GM18520 (cell line): Measurements from ENCODE around the gene GTF3C6.
"Not testable (repeated sequence)": the region's sequence is repeated elsewhere in the genome, so short reads cannot be mapped to it uniquely, and the experiment has no call there.

Source experiments
- ATAC-seq: cut with Tn5 transposase; IDR thresholded peaks from one replicate; pipeline ENCODE4 v1.9.1; 2021; ENCODE audit not compliant: unreplicated experiment

The GTF3C6 gene

DNA sequence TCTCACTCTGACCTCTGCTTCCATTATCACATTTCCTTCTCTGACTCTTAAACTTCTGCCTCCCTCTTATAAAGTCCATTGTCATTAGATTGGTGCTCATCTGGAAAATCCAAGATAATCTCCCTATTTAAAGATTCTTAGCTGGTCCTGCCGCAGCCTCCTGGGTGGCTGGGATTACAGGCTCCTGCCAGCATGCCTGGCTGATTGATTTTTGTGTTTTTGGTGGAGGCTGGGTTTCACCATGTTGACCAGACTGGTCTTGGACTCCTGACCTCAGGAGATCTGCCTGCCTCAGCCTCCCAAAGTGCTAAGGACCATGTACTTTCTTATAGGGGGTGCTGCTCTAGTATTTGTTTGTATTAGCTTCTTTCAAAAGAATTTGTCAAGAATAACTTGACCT lies 18.1 kb downstream of the GTF3C6 start:
- no peak for ATAC-seq

- no peak for ATAC-seq
Measured at GRCh38 chr6:110979565-110980101, 21.1 kb downstream of the GTF3C6 start.

DNA sequence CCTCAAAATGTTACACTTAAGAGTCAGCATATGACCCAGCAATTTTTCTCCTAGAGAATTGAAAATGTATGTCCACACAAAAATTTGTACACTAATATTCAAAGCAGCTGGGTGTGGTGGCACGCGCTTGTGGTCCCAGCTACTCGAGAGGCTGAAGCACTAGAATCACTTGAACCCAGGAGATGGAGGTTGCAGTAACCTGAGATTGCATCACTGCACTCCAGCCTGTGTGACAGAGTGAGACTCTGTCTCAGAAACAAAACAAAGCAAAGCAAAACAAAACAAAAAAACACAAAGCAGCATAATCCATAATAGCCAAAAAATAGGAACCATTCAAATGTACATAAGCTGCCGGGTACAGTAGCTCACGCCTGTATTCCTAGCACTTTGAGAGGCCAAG lies 21.7 kb downstream of the GTF3C6 start:
- ATAC-seq, result no peak

DNA sequence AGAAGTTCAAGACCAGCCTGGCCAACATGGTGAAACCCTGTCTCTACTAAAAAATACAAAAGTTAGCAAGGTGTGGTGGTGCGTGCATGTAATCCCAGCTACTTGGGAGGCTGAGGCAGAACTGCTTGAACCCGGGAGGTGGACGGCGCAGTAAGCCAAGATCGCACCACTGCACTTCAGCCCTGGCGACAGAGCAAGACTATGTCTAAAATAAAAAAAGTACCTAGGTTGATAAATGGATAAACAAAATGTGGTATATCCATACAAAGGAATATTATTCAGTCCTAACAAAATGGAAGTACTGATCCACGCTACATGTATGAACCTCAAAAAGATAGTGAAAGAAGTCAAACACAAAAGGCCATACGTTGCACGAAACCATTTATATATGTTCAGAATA lies 22.1 kb downstream of the GTF3C6 start:
- ATAC-seq, result no peak

DNA sequence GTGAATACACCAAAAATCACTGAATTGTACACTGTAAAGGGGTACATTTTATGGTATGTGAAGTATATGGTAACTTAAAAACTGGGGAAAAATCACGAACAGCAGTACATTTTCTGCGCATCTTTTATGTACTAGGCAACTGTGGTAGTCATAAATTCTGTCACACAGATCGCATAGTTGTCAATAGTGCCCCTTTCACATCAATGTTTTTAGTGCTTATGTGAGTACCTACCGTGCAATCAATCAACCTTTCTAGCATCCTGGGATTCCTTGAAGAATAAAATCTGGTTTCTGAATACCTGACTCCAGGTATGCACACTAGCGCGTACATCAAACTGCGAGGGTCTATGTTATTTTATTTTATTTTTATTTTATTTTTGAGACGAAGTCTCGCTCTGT lies 22.7 kb downstream of the GTF3C6 start:
- ATAC-seq, result no peak

- ATAC-seq, result no peak
Measured at GRCh38 chr6:110990840-110991576, 32.5 kb downstream of the GTF3C6 start.

DNA sequence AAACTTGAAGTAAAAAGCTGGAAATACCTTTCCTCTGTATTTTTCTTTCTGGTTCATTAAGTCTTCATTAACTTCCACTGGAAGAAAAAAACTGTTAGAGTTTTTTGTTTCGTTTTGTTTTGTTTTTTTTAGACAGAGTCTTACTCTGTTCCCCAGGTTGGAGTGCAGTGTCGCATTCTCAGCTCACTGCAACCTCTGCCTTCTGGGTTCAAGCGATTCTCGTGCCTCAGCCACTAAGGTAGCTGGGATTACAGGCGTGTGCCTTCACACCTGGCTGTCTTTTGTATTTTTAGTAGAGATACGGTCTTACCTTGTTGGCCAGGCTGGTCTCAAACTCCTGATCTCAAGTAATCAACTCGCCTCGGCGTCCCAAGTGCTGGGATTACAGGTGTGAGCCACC lies 38.2 kb downstream of the GTF3C6 start:
- ATAC-seq, result no peak

GRCh38 chr6:110999634-111000270 lies 41.2 kb downstream of the GTF3C6 start:
- no peak for ATAC-seq

DNA sequence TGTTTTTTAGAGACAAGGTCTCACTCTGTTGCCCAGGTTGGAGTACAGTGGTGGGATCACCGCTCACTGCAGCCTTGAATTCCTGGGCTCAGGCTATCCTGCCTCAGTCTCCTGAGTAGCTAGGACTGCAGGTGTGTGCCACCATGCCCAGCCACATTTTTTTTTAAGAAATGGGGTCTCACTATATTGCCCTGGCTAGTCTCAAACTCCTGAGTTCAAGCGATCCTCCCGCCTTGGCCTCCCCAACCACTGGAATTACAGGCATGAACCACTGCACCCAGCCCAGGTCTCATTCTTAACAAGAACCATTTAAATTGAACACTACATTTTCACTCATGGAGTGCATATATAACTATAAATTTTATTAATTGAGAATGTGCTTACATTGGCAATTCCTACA lies 43.8 kb downstream of the GTF3C6 start:
- no peak for ATAC-seq

- ATAC-seq, result no peak
Measured at GRCh38 chr6:111011360-111012142, 53.0 kb downstream of the GTF3C6 start.

DNA sequence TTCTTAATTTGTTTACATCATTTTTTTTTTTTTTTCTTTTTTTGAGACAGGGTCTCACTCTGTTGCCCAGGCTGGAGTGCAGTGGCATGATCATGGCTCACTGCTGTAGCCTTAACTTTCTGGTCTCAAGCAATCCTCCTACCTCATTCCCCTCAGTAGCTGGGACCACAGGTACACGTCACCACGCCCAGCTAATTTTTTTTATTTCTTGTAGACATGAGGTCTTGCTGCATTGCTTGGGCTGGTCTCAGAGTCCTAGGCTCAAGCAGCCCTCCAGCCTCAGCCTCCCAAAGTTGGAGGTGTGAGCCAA lies 53.6 kb downstream of the GTF3C6 start:
- no peak for ATAC-seq

- not testable (repeated sequence) for ATAC-seq
Measured at GRCh38 chr6:111012520-111012919, 54.0 kb downstream of the GTF3C6 start.

DNA sequence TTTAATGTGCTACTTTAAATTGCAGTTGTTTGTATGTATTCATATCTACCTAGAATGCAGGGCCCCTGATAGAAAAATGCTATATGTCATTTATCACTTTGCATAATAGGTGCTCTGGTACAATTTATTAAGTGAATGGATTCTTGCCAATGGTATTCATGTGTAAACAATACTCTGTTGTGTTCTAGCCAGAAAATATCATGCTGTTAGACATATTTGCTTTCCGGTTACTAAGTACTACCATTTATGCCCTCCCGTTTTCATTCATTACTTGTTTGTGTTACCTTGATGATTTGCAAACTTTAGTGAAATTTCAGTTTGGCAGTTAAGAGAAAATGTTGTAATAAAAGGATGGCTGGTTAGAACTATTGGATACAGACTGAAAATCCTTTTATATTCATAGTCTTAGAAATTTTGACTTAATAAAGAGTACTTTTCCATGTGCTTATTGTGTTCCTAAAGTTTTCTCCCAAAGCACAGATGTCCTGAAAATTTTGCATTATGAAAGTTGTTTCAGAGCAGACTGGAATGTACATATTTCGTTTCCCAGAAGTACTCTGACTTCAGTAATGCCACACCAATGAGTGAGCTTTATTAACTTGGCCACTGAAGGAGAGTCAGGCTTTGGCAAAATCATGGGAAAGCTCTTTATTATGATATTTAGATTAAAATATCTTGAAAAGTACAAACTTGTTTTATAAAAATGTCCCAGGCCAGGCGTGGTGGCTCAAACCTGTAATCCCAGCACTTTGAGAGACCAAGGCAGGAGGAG lies 54.8 kb downstream of the GTF3C6 start:
- ATAC-seq, result no peak

DNA sequence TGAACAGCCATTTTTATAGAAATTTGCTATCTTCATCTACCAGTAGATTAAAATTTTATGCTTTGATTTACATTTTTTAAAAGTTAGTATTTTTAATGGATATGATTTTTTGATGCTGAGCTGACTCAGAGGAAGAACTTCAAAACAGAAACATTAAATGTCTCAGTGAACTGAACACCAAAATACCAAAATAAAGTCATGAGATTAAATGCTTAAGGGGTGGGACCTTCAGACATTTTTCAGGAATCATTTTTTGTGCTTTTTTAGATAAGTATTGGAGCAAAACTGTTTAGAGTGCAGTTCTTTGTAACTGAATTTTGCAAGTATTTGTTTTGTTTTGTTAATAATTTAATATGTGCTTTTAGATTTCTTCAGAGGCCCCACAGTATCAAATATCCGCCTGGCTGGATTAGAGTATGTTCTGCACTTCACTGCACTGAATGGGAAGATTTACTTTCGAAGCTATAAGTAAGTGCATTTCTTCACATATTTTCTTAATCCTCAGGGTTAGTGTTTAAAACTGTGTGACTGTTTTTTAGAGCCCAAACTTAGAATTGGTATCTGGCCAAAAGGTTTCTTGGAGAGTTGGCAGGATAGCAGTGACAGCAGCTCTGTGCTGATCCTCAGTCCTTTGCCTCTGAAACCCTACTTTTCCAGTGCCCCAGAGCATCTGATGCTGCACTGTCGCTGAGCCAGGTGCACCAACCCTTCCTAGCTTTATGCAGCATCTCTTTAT lies 57.1 kb downstream of the GTF3C6 start:
- ATAC-seq, result no peak

DNA sequence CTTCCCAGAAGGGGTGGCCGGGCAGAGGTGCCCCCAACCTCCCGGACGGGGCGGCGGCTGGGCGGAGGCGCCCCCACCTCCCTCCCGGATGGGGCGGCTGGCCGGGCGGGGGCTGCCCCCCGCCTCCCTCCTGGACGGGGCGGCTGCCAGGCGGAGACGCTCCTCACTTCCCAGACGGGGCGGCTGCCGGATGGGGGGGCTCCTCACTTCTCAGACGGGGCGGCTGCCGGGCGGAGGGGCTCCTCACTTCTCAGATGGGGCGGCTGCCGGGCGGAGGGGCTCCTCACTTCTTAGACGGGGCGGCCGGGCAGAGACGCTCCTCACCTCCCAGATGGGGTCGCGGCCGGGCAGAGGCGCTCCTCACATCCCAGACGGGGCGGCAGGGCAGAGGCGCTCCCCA lies 58.7 kb downstream of the GTF3C6 start:
- ATAC-seq, result not testable (repeated sequence)
